Endodermal cell (in vitro differentiated cells): ENCODE results near the gene DCTD. TPM values are rescaled to one million over a fixed set of nuclear protein-coding genes. Genes with fewer than 3 reads are reported as not detected.

Experiments
- DNase-seq: peaks from one replicate; pipeline ENCODE4 v3.0.0-alpha.2; 2017
- H3K27ac ChIP-seq: 2 replicates; pipeline ENCODE4 v1.5.1; 2013; ENCODE audit warnings: mild to moderate bottlenecking, low read depth, low read length, moderate library complexity
- H3K27me3 ChIP-seq: 2 replicates; pipeline ENCODE4 v1.6.1; 2013; ENCODE audit warnings: mild to moderate bottlenecking, low read length, moderate library complexity; ENCODE audit not compliant: insufficient read depth, control insufficient read depth, poor library complexity, severe bottlenecking
- H3K36me3 ChIP-seq: 2 replicates; pipeline ENCODE4 v1.7.0; 2013; ENCODE audit warnings: mild to moderate bottlenecking, low read length, moderate library complexity; ENCODE audit not compliant: control insufficient read depth, insufficient read depth
- H3K4me1 ChIP-seq: one replicate; pipeline ENCODE4 v1.7.0; 2013; ENCODE audit warnings: low read length; ENCODE audit not compliant: control insufficient read depth, insufficient read depth
- H3K4me3 ChIP-seq: 2 replicates; pipeline ENCODE4 v1.5.1; 2013; ENCODE audit warnings: mild to moderate bottlenecking, low read length, moderate library complexity
- H3K9ac ChIP-seq: 2 replicates; pipeline ENCODE4 v1.6.1; 2013; ENCODE audit warnings: mild to moderate bottlenecking, low read length, moderate library complexity; ENCODE audit not compliant: poor library complexity, severe bottlenecking; ENCODE audit errors: extremely low read depth
- H3K9me3 ChIP-seq: 2 replicates; pipeline ENCODE4 v1.6.1; 2013; ENCODE audit warnings: mild to moderate bottlenecking, low read length, moderate library complexity; ENCODE audit not compliant: control insufficient read depth
- H3K27ac Mint-ChIP-seq: 2 replicates; pipeline ENCODE4 v1.8.0; 2020; ENCODE audit warnings: mixed read lengths
- H3K27me3 Mint-ChIP-seq: 2 replicates; pipeline ENCODE4 v1.8.0; 2021; ENCODE audit warnings: mild to moderate bottlenecking, mixed read lengths; ENCODE audit not compliant: insufficient read depth
- H3K36me3 Mint-ChIP-seq: 2 replicates; pipeline ENCODE4 v1.8.0; 2020; ENCODE audit warnings: low read depth, mixed read lengths
- H3K4me1 Mint-ChIP-seq: 2 replicates; pipeline ENCODE4 v1.8.0; 2020; ENCODE audit warnings: mixed read lengths
- H3K4me3 Mint-ChIP-seq: 2 replicates; pipeline ENCODE4 v1.8.0; 2020; ENCODE audit warnings: mild to moderate bottlenecking, moderate library complexity, mixed read lengths
- H3K9me3 Mint-ChIP-seq: 2 replicates; pipeline ENCODE4 v1.8.0; 2020; ENCODE audit warnings: mild to moderate bottlenecking, mixed read lengths
- CTCF ChIP-seq: fragments of 200-600 bp; sonication (generic); conservative IDR thresholded peaks from 2 replicates; pipeline ENCODE4 v1.5.0; 2021; ENCODE audit warnings: antibody characterized with exemption, mild to moderate bottlenecking
- WGBS, 2 experiments: methylation state at CpG; one replicate each; pipeline versions ENCODE4 v1.1.5 to v1.1.7; 2013; ENCODE audit warnings: missing lambda C conversion rate in 2 of 2, mixed read lengths in 1 of 2; ENCODE audit not compliant: insufficient coverage in 1 of 2, insufficient read length in 1 of 2; 5-methylcytosine and 5-hydroxymethylcytosine counted together
- total RNA-seq, 2 donors: library from RNA; stranded (reverse); fragmentation: NEBNext Ultra II Directional in 1 of 2; extraction: Animal tissue kit (Norgen Biotek cat#: 25700) in 1 of 2; gene quantifications; 2 replicates in 1 of 2; 3 replicates in 1 of 2; pipeline ENCODE4 v1.2.1, GENCODE V29; 2021

The DCTD gene
- total RNA-seq, 2 donors from 2014 or later = 104 to 111 TPM

GRCh38 chr4:182931691-182932345, 14.6 kb upstream of the DCTD start:
- no peak overlapping the region for H3K27ac Mint-ChIP-seq
- no peaks in the 10 kb centered on the region for H3K4me1 Mint-ChIP-seq
- H3K27ac ChIP-seq = no peak overlapping the region
- H3K9me3 Mint-ChIP-seq = no peaks in the 10 kb centered on the region
- no peaks in the 10 kb centered on the region for H3K36me3 ChIP-seq
- peaks cover 2% of the 10 kb centered on the region for H3K27me3 Mint-ChIP-seq
- H3K27me3 ChIP-seq = no peaks in the 10 kb centered on the region
- 89 to 100% methylated on average over 3 to 5 of the region's 5 CpGs for WGBS, 2 experiments
- no peak for DNase-seq
- no peak overlapping the region for H3K4me3 ChIP-seq
- TF ChIP-seq CTCF = no peak
- no peaks in the 10 kb centered on the region for H3K36me3 Mint-ChIP-seq
- H3K9ac ChIP-seq = no peak overlapping the region
- H3K9me3 ChIP-seq = no peaks in the 10 kb centered on the region
- H3K4me3 Mint-ChIP-seq = no peak overlapping the region
- no peaks in the 10 kb centered on the region for H3K4me1 ChIP-seq

- no peak overlapping the region for H3K27ac ChIP-seq
- Mint-ChIP-seq H3K4me3 (no peak overlapping the region), H3K27ac (no peak overlapping the region), H3K9me3 (no peaks in the 10 kb centered on the region), H3K36me3 (no peaks in the 10 kb centered on the region), H3K4me1 (no peaks in the 10 kb centered on the region), H3K27me3 (peaks cover under 1% of the 10 kb centered on the region)
- no peaks in the 10 kb centered on the region for H3K27me3 ChIP-seq
- no peak for TF ChIP-seq CTCF
- H3K9me3 ChIP-seq = no peaks in the 10 kb centered on the region
- no peaks in the 10 kb centered on the region for H3K36me3 ChIP-seq
- H3K4me3 ChIP-seq = no peak overlapping the region
- H3K9ac ChIP-seq = no peak overlapping the region
- 85 to 96% methylated on average over 3 to 6 of the region's 6 CpGs for WGBS, 2 experiments
- no peaks in the 10 kb centered on the region for H3K4me1 ChIP-seq
- no peak for DNase-seq
Observed at GRCh38 chr4:182930889-182931288, 13.7 kb upstream of the DCTD start.

- no peak overlapping the region for H3K27ac Mint-ChIP-seq
- no peaks in the 10 kb centered on the region for H3K9me3 Mint-ChIP-seq
- WGBS, 2 experiments = 97 to 100% methylated on average over 1 to 3 of the region's 3 CpGs
- Histone ChIP-seq H3K4me3 (no peak overlapping the region), H3K36me3 (no peaks in the 10 kb centered on the region), H3K27ac (no peak overlapping the region), H3K9me3 (no peaks in the 10 kb centered on the region), H3K4me1 (no peaks in the 10 kb centered on the region), H3K9ac (no peak overlapping the region), H3K27me3 (no peaks in the 10 kb centered on the region)
- H3K4me1 Mint-ChIP-seq = no peaks in the 10 kb centered on the region
- DNase-seq = no peak
- no peaks in the 10 kb centered on the region for H3K27me3 Mint-ChIP-seq
- TF ChIP-seq CTCF = no peak
- H3K36me3 Mint-ChIP-seq = no peaks in the 10 kb centered on the region
- H3K4me3 Mint-ChIP-seq = no peak overlapping the region
Observed at GRCh38 chr4:182929296-182929695, 12.1 kb upstream of the DCTD start.
